Measurements from ENCODE around the gene SSR1. TPM values are rescaled to one million over a fixed set of nuclear protein-coding genes. Genes with fewer than 3 reads are reported as not detected.
A peak's percentile ranks its signal among the peaks of the same experiment; 100 is the strongest.

Gene SSR1
- total and polyA plus RNA-seq, 9 of the 15 experiments (the other 6 are each of a cell fraction or from before 2014, with no cell fraction given): 87.7 to 220 (median 144) TPM

DNA sequence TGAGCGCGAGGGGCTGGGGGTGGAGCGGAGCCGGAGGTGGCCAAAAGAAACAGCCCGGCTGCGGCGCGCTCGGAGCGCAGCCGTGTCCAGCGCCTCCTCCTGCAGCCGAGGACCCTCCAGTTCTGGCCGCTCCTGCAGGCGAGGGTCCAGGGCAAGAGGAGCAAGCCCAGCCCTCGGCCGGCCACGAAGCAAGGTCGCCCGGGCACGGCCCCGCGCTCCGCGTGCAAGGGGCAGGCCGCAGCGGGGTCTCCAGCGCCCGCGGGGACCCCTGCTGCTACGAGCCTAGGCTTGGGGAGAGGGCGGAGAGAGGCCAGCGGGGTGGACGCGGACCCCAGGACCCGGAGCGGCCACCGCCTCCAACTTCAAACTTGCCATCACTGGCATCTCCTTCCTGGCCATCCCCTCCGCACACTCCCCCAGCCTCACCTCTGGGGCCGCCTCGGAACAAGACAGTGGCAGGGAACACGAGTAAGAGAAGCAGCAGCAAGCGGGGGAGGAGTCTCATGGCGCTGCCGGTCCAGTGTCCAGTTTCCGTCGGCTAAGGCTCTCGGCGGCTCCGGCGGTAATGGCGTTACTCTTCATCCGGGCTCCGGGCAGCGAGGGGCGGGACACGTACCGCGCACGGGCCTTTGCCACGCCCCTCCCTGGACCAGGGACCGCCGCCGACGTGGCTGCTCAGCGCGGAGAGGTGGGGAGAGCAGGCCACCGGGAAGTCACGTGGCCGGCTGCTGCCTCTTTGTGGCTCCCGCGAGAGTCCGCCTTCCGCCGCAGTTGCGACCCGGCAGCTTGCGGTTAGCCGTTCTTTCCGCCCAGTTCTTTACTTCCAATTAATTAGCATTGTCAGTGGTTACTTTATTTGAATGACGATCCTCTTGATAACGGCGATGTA, at the start of gene SSR1 (continued):
- TF ChIP-seq, protein P1, sequence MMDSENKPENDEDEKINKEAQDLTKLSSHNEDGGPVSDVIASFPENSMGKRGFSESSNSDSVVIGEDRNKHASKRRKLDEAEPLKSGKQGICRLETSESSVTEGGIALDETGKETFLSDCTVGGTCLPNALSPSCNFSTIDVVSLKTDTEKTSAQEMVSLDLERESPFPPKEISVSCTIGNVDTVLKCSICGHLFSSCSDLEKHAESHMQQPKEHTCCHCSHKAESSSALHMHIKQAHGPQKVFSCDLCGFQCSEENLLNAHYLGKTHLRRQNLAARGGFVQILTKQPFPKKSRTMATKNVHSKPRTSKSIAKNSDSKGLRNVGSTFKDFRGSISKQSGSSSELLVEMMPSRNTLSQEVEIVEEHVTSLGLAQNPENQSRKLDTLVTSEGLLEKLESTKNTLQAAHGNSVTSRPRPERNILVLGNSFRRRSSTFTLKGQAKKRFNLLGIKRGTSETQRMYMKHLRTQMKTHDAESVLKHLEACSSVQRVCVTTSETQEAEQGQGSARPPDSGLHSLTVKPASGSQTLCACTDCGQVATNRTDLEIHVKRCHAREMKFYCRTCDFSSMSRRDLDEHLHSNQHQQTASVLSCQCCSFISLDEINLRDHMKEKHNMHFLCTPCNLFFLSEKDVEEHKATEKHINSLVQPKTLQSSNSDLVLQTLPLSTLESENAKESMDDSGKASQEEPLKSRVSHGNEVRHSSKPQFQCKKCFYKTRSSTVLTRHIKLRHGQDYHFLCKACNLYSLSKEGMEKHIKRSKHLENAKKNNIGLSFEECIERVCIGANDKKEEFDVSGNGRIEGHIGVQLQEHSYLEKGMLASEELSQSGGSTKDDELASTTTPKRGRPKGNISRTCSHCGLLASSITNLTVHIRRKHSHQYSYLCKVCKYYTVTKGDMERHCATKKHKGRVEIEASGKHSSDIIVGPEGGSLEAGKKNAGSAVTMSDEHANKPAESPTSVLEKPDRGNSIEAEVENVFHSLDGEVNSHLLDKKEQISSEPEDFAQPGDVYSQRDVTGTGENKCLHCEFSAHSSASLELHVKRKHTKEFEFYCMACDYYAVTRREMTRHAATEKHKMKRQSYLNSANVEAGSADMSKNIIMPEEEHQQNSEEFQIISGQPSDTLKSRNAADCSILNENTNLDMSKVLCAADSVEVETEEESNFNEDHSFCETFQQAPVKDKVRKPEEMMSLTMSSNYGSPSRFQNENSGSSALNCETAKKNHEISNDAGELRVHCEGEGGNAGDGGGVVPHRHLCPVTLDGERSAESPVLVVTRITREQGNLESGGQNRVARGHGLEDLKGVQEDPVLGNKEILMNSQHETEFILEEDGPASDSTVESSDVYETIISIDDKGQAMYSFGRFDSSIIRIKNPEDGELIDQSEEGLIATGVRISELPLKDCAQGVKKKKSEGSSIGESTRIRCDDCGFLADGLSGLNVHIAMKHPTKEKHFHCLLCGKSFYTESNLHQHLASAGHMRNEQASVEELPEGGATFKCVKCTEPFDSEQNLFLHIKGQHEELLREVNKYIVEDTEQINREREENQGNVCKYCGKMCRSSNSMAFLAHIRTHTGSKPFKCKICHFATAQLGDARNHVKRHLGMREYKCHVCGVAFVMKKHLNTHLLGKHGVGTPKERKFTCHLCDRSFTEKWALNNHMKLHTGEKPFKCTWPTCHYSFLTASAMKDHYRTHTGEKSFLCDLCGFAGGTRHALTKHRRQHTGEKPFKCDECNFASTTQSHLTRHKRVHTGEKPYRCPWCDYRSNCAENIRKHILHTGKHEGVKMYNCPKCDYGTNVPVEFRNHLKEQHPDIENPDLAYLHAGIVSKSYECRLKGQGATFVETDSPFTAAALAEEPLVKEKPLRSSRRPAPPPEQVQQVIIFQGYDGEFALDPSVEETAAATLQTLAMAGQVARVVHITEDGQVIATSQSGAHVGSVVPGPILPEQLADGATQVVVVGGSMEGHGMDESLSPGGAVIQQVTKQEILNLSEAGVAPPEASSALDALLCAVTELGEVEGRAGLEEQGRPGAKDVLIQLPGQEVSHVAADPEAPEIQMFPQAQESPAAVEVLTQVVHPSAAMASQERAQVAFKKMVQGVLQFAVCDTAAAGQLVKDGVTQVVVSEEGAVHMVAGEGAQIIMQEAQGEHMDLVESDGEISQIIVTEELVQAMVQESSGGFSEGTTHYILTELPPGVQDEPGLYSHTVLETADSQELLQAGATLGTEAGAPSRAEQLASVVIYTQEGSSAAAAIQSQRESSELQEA (IDR thresholded peaks at IDR 0.05; ENCODE audit: low read depth): no peak
- TF ChIP-seq, protein P2, sequence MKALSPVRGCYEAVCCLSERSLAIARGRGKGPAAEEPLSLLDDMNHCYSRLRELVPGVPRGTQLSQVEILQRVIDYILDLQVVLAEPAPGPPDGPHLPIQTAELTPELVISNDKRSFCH (CRISPR knock-in tag; IDR thresholded peaks at IDR 0.05): no peak
- TF ChIP-seq, protein P2 (tag; IDR thresholded peaks at IDR 0.05): no peak
- TF ChIP-seq, protein P3, sequence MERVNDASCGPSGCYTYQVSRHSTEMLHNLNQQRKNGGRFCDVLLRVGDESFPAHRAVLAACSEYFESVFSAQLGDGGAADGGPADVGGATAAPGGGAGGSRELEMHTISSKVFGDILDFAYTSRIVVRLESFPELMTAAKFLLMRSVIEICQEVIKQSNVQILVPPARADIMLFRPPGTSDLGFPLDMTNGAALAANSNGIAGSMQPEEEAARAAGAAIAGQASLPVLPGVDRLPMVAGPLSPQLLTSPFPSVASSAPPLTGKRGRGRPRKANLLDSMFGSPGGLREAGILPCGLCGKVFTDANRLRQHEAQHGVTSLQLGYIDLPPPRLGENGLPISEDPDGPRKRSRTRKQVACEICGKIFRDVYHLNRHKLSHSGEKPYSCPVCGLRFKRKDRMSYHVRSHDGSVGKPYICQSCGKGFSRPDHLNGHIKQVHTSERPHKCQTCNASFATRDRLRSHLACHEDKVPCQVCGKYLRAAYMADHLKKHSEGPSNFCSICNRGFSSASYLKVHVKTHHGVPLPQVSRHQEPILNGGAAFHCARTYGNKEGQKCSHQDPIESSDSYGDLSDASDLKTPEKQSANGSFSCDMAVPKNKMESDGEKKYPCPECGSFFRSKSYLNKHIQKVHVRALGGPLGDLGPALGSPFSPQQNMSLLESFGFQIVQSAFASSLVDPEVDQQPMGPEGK (CRISPR knock-in tag; IDR thresholded peaks at IDR 0.05; ENCODE audit: borderline replicate concordance): no peak
- TF ChIP-seq GTF2A2 (tag; IDR thresholded peaks at IDR 0.05): no peak
- no peak for TF ChIP-seq ZFPM2 (CRISPR knock-in tag; IDR thresholded peaks at IDR 0.05)
- TF ChIP-seq HDAC3 (IDR thresholded peaks at IDR 0.05; ENCODE audit: borderline replicate concordance, partially characterized antibody): no peak
- TF ChIP-seq, protein P4, sequence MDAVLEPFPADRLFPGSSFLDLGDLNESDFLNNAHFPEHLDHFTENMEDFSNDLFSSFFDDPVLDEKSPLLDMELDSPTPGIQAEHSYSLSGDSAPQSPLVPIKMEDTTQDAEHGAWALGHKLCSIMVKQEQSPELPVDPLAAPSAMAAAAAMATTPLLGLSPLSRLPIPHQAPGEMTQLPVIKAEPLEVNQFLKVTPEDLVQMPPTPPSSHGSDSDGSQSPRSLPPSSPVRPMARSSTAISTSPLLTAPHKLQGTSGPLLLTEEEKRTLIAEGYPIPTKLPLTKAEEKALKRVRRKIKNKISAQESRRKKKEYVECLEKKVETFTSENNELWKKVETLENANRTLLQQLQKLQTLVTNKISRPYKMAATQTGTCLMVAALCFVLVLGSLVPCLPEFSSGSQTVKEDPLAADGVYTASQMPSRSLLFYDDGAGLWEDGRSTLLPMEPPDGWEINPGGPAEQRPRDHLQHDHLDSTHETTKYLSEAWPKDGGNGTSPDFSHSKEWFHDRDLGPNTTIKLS (IDR thresholded peaks at IDR 0.05; ENCODE audit: borderline replicate concordance, low read depth): peak; percentile 100
- TF ChIP-seq ZNF699 (CRISPR knock-in tag; IDR thresholded peaks at IDR 0.05; ENCODE audit: insufficient replicate concordance): no peak
- no peak for TF ChIP-seq NUFIP1 (IDR thresholded peaks at IDR 0.05; ENCODE audit: partially characterized antibody)
- TF ChIP-seq, protein P5, sequence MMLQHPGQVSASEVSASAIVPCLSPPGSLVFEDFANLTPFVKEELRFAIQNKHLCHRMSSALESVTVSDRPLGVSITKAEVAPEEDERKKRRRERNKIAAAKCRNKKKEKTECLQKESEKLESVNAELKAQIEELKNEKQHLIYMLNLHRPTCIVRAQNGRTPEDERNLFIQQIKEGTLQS (IDR thresholded peaks at IDR 0.05): no peak; the same call in 1 of the 2 replicates
- TF ChIP-seq, protein P5 (CRISPR knock-in tag; conservative IDR thresholded peaks at IDR 0.05): no peak
- TF ChIP-seq TAF15 (IDR thresholded peaks at IDR 0.05; ENCODE audit: low read depth, low read length): no peak
